Measurements from ENCODE around the gene TTC27.
A peak's percentile ranks its signal among the peaks of the same experiment; 100 is the strongest.

Gene TTC27

GRCh38 chr2:32758232-32758631, 130.4 kb downstream of the TTC27 start:
- no peak for DNase-seq

GRCh38 chr2:32760628-32761027, 132.8 kb downstream of the TTC27 start:
- no peak for DNase-seq

GRCh38 chr2:32768387-32769174, 140.7 kb downstream of the TTC27 start:
- DNase-seq, result no peak

- DNase-seq, result no peak
Measured at GRCh38 chr2:32770360-32770759, 142.5 kb downstream of the TTC27 start.

- peak; percentile 73 for DNase-seq
Measured at GRCh38 chr2:32772638-32773447, 145.0 kb downstream of the TTC27 start.

- DNase-seq, result no peak
Measured at GRCh38 chr2:32773448-32773808, 145.6 kb downstream of the TTC27 start.

- DNase-seq, result no peak
Measured at GRCh38 chr2:32775954-32776353, 148.1 kb downstream of the TTC27 start.

- DNase-seq, result no peak
Measured at GRCh38 chr2:32777714-32778113, 149.9 kb downstream of the TTC27 start.

GRCh38 chr2:32780961-32781360, 153.1 kb downstream of the TTC27 start:
- DNase-seq, result no peak

- DNase-seq, result no peak
Measured at GRCh38 chr2:32783469-32783868, 155.6 kb downstream of the TTC27 start.

- DNase-seq, result no peak
Measured at GRCh38 chr2:32783933-32784332, 156.1 kb downstream of the TTC27 start.

- no peak for DNase-seq
Measured at GRCh38 chr2:32787207-32787606, 159.4 kb downstream of the TTC27 start.

GRCh38 chr2:32788114-32788513, 160.3 kb downstream of the TTC27 start:
- peak; percentile 45 for DNase-seq

GRCh38 chr2:32792416-32792815, 164.6 kb downstream of the TTC27 start:
- no peak for DNase-seq

- DNase-seq, result peak; percentile 89
Measured at GRCh38 chr2:32798829-32799228, 171.0 kb downstream of the TTC27 start.

- peak; percentile 19 for DNase-seq
Measured at GRCh38 chr2:32801741-32802140, 173.9 kb downstream of the TTC27 start.

- no peak for DNase-seq
Measured at GRCh38 chr2:32802877-32803276, 175.0 kb downstream of the TTC27 start.

- no peak for DNase-seq
Measured at GRCh38 chr2:32804205-32804604, 176.4 kb downstream of the TTC27 start.

- no peak for DNase-seq
Measured at GRCh38 chr2:32805104-32806095, 177.6 kb downstream of the TTC27 start.

- no peak for DNase-seq
Measured at GRCh38 chr2:32806857-32807256, 179.0 kb downstream of the TTC27 start.

GRCh38 chr2:32807662-32808061, 179.8 kb downstream of the TTC27 start:
- DNase-seq, result no peak

- DNase-seq, result no peak
Measured at GRCh38 chr2:32810909-32811495, 183.2 kb downstream of the TTC27 start.

Measured in fibroblast of skin of back (primary cell).